ENCODE measurements around the gene ANKRD44.
A peak's percentile ranks its signal among the peaks of the same experiment; 100 is the strongest.

The ANKRD44 gene

GRCh38 chr2:197216361-197216979 lies 94.1 kb downstream of the ANKRD44 start:
- H3K9ac ChIP-seq (ENCODE audit: low read depth, low read length, poor library complexity, severe bottlenecking), result peak overlapping the region; percentile 13
- H3K4me2 ChIP-seq (ENCODE audit: low read depth, low read length, poor library complexity, severe bottlenecking), result peak overlapping the region; percentile 1
- no peaks in the 10 kb centered on the region for H4K20me1 ChIP-seq (ENCODE audit: insufficient read depth, low read length, poor library complexity, severe bottlenecking)
- TF ChIP-seq CTCF (conservative IDR thresholded peaks at IDR 0.05; ENCODE audit: low read length) (no peak), EZH2phosphoT487 (IDR thresholded peaks at IDR 0.05; ENCODE audit: borderline replicate concordance) (no peak)
- H3K79me2 ChIP-seq (ENCODE audit: insufficient read depth, low read length), result peaks cover 71% of the 10 kb centered on the region
- no peaks in the 10 kb centered on the region for H3K27me3 ChIP-seq (ENCODE audit: insufficient read depth, low read length, poor library complexity, severe bottlenecking)
- no peak overlapping the region for H3K4me3 ChIP-seq (ENCODE audit: low read length, poor library complexity, severe bottlenecking)
- H2AFZ ChIP-seq (ENCODE audit: low read length), result no peak overlapping the region
- peaks cover 45% of the 10 kb centered on the region for H3K4me1 ChIP-seq (ENCODE audit: insufficient read depth, low read length, poor library complexity, severe bottlenecking)
- no peaks in the 10 kb centered on the region for H3K36me3 ChIP-seq (ENCODE audit: insufficient read depth, low read length)
- H3K9me2 ChIP-seq (replicated peaks; ENCODE audit: low read depth, low read length), result no peaks in the 10 kb centered on the region
- H3F3A ChIP-seq (ENCODE audit: low read depth), result no peaks in the 10 kb centered on the region
- H3K9me3 ChIP-seq (ENCODE audit: insufficient read depth, low read depth, low read length), result no peaks in the 10 kb centered on the region

DNA sequence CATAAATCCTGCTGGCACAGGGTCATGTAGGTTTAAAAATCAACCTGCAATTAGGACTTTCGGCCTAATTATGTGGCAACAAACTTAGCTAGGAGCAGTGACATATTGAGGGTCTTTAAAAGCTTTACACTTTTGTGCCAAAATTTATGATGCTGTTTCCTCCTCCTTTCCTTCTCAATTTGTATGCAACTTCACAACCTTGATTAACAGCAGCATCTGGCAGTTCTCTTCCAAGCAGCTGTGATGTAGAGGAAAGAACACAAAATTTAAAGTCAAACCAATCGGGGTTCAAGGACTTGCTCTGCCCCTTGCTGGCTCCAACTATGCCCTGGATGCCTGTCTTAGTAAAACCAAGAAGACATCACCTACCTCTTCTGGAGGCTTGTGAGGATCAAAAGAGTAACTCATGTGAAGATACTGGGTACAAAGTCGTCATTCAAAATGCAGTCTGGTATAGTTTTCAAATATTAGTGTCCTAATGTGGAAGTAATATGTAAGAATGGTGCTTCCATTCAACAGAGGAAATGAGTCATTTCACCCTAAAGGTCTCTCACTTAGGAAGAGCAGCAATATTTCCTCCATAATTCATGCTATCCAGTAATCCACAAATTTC lies 94.7 kb downstream of the ANKRD44 start:
- Histone ChIP-seq H3K79me2 (ENCODE audit: insufficient read depth, low read length) (peaks cover 75% of the 10 kb centered on the region), H3K4me1 (ENCODE audit: insufficient read depth, low read length, poor library complexity, severe bottlenecking) (peaks cover 51% of the 10 kb centered on the region), H3K9me2 (replicated peaks; ENCODE audit: low read depth, low read length) (no peaks in the 10 kb centered on the region), H3K36me3 (ENCODE audit: insufficient read depth, low read length) (no peaks in the 10 kb centered on the region), H3K9me3 (ENCODE audit: insufficient read depth, low read depth, low read length) (no peaks in the 10 kb centered on the region), H3K4me3 (ENCODE audit: low read length, poor library complexity, severe bottlenecking) (no peak overlapping the region), H3K9ac (ENCODE audit: low read depth, low read length, poor library complexity, severe bottlenecking) (no peak overlapping the region), H3K4me2 (ENCODE audit: low read depth, low read length, poor library complexity, severe bottlenecking) (peak overlapping the region; percentile 1), H3F3A (ENCODE audit: low read depth) (no peaks in the 10 kb centered on the region), H4K20me1 (ENCODE audit: insufficient read depth, low read length, poor library complexity, severe bottlenecking) (no peaks in the 10 kb centered on the region), H3K27me3 (ENCODE audit: insufficient read depth, low read length, poor library complexity, severe bottlenecking) (no peaks in the 10 kb centered on the region), H2AFZ (ENCODE audit: low read length) (no peak overlapping the region)
- no peak for TF ChIP-seq EZH2phosphoT487 (IDR thresholded peaks at IDR 0.05; ENCODE audit: borderline replicate concordance)
- TF ChIP-seq CTCF (conservative IDR thresholded peaks at IDR 0.05; ENCODE audit: low read length), result no peak

DNA sequence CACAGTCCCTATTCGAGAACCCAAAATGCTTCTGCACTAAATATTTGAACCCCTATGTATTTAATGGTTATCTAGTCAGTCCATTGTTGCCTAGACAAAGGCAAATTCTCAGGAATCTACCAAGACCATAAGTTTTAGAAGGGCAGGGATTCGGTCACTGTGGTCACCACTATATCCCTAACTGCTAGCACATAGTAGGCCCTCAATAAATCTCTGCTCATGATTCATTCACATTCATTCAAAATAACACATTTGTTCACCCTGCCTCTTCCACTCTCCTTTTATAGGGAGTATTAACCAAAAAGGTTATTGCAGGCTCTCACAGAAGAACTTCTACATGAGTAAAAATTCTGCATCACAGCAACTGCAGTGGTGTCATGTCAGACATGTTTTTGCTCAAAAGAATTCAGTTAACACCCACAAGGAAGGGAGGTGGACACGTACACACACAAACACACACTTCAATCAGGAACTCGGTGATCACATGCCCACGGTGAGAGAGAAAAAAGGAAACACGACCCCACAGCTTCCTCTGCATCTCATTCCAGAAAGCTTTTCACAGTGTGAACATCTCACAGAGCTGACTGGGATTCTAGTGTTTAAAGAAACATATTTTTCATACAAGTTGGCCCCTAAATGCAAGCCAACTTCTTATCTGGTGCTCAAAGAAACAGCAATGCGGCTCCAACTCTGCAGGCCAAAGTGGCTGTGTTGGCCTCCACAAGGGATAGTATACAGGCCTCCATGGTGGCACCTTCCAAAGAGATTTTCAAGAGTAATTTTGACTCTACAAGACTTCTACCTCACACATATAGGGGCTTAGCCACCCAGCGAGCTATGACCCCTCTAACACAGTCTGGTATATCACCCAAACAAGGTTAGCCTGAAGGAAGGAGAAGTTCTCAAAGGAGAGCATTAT lies 98.0 kb downstream of the ANKRD44 start:
- 0 out of 2 replicates have a peak overlapping the region, but pooled peaks have one; percentile 2 for H2AFZ ChIP-seq (ENCODE audit: low read length)
- H3F3A ChIP-seq (ENCODE audit: low read depth), result no peaks in the 10 kb centered on the region
- peak overlapping the region; percentile 62 for H3K4me2 ChIP-seq (ENCODE audit: low read depth, low read length, poor library complexity, severe bottlenecking)
- no peaks in the 10 kb centered on the region for H3K9me3 ChIP-seq (ENCODE audit: insufficient read depth, low read depth, low read length)
- H3K4me3 ChIP-seq (ENCODE audit: low read length, poor library complexity, severe bottlenecking), result peak overlapping the region; percentile 44
- H3K4me1 ChIP-seq (ENCODE audit: insufficient read depth, low read length, poor library complexity, severe bottlenecking), result peaks cover 74% of the 10 kb centered on the region
- H3K9ac ChIP-seq (ENCODE audit: low read depth, low read length, poor library complexity, severe bottlenecking), result peak overlapping the region; percentile 51
- peaks cover 88% of the 10 kb centered on the region for H3K79me2 ChIP-seq (ENCODE audit: insufficient read depth, low read length)
- no peak for TF ChIP-seq EZH2phosphoT487 (IDR thresholded peaks at IDR 0.05; ENCODE audit: borderline replicate concordance)
- TF ChIP-seq CTCF (conservative IDR thresholded peaks at IDR 0.05; ENCODE audit: low read length), result no peak
- H4K20me1 ChIP-seq (ENCODE audit: insufficient read depth, low read length, poor library complexity, severe bottlenecking), result no peaks in the 10 kb centered on the region
- no peaks in the 10 kb centered on the region for H3K9me2 ChIP-seq (replicated peaks; ENCODE audit: low read depth, low read length)
- no peaks in the 10 kb centered on the region for H3K36me3 ChIP-seq (ENCODE audit: insufficient read depth, low read length)
- no peaks in the 10 kb centered on the region for H3K27me3 ChIP-seq (ENCODE audit: insufficient read depth, low read length, poor library complexity, severe bottlenecking)
